HG03565 (cell line): ENCODE results near the gene AKAP13.

Experiments used
- ATAC-seq: cut with Tn5 transposase; IDR thresholded peaks from one replicate; pipeline ENCODE4 v1.9.1; 2021; ENCODE audit warnings: mild to moderate bottlenecking, moderate library complexity; ENCODE audit not compliant: unreplicated experiment

The AKAP13 gene

DNA sequence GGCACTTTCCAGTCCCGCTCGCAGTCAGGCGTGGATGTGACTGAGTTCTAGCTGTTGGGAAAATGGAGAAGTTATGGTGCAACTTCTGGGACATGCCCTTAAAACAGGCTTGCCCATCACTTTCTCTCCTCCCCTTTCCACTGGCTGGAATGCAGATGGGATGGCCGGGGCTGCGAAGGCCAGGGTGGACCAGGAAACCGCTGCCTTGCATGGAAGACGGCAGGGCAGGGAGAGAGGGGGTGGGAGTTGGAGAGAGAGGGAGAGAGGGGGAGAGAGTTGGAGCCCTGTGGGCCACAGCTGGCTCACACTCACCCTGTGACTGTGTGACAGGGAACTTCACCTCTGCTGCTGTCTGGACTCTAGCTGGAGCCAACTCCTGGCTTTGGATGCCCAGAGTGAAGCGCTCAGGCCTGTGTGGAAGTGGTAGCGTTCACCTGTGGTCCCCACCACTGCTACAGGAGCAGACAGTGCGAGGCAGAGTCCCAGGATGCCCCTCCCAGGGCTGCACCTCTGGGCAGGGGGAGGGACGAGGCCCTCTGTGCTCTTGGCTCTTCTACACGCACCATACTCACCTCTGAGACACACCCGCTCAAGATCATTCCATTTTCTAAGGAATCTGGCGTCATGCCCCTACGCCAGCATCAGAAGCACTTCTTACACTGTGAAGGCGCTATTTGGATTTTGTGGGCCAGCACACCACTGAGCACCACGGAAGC, 377.7 kb downstream of the AKAP13 start:
- no peak for ATAC-seq

DNA sequence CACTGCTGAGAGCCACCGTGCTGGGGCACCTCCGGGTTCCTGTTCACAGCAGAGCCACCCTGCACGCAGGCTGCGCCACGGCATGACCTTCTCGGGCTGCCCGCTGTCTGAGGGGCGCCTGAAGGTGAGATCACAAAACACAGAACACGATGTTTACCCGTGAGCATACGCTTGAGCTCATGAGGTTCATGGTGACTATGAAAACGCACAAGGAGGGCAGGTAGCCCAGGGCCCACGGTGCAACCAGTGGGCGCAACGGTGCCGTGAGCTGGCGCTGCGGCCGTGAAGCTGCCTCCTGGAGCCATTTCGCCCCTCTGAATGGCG, 378.2 kb downstream of the AKAP13 start:
- ATAC-seq: no peak

DNA sequence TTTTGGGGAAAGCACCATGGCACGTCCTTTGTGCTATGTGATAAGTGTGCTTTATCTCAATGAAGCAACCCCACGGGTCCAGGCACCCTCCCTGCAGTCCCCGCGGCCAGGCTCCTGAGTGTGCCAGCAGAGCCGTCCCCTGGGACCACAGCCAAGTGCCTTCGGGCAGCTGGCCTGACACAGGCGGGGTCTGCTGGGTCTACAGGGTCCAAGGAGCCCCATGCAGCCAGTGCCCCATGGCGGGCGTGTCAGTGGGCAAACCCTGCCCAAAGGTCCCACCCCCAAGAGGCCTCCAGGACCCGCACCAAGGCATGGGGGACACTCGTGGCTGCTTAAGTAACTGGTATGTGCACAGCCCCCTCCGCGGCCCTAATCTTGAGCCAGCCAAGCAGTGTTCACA, 379.0 kb downstream of the AKAP13 start:
- no peak for ATAC-seq

DNA sequence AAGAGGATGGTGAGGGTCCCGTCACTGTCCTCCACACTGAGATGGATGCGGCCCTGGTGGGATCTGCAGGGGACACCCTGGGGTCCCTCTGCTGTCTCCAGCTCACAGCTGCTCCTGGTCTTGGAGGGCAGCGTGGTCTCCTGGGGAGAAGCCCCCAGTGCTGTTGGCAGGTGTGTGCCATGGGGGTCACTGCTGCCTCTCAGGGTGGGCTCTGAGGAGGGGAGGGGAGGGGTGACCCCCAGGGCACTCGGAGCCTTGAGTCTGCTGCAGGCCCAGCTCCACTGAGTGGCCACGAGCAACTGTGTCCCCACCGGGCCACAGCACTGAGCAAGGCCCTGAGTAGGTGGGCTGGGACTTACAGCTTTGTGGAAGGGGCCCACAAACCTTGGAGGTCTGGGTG, 379.6 kb downstream of the AKAP13 start:
- no peak for ATAC-seq

DNA sequence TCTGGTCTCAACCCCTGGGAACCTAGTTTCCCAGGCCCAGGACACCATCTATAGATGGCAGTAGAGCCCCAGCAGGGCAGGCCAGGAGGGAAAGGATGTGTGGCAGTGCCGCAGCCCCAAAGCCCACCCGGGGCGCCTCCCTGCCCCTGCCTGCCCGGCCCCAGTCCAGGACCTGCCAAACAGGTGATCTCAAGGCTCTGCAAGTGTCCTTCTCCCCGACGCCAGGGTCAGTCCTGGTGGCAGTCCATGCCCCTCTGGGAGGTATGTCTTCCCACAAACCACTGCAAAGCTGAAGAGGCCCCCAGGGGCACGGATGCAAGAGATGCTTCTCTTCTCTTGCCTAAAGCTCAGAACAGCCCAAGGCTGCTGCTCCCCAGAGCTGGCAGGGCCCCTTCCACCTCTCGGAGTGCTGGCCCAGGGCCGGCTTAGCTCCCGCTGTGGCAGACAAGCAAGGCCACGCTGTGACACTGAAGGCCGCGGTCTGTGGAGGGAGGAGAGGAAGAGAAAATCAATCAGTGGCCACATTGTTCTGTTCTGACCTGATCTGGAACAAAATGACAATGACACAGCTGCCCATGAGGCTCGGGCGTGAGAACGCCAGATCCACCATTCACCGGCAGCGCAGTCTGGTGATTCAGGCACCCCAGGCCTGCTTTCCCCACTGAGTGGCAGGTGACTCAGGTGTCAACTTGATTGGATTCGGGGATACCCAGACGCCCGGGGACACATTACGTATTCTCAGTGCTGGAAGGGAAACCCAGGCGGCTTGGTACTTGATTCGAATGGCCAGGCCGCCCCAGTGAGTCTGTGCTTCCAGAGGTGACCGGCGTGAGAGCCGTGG, 380.3 kb downstream of the AKAP13 start:
- no peak for ATAC-seq

DNA sequence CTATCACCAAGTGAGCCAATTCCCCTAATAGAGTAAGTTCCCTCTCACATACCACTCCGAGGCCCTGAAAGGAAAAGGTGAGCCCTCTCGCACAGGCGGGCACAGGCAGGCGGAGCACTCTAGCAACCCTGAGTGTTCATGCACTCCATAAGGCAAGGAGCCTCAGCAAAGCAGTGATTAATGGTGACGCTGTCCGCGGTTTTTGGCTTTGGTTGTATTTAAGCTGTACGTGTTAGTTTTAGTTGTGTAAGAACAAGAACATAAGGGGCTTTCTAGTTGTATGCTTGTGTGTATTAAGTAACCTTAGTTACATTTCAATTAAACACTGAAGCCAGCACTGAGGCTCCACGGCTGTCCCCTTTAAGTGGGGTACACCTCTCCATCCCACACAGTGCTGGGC, 381.2 kb downstream of the AKAP13 start:
- ATAC-seq: no peak

- no peak for ATAC-seq
Measured at GRCh38 chr15:85762039-85762755, 381.8 kb downstream of the AKAP13 start.

GRCh38 chr15:85762756-85763127, 382.3 kb downstream of the AKAP13 start:
- ATAC-seq: no peak

GRCh38 chr15:85763157-85763556, 382.8 kb downstream of the AKAP13 start:
- no peak for ATAC-seq

DNA sequence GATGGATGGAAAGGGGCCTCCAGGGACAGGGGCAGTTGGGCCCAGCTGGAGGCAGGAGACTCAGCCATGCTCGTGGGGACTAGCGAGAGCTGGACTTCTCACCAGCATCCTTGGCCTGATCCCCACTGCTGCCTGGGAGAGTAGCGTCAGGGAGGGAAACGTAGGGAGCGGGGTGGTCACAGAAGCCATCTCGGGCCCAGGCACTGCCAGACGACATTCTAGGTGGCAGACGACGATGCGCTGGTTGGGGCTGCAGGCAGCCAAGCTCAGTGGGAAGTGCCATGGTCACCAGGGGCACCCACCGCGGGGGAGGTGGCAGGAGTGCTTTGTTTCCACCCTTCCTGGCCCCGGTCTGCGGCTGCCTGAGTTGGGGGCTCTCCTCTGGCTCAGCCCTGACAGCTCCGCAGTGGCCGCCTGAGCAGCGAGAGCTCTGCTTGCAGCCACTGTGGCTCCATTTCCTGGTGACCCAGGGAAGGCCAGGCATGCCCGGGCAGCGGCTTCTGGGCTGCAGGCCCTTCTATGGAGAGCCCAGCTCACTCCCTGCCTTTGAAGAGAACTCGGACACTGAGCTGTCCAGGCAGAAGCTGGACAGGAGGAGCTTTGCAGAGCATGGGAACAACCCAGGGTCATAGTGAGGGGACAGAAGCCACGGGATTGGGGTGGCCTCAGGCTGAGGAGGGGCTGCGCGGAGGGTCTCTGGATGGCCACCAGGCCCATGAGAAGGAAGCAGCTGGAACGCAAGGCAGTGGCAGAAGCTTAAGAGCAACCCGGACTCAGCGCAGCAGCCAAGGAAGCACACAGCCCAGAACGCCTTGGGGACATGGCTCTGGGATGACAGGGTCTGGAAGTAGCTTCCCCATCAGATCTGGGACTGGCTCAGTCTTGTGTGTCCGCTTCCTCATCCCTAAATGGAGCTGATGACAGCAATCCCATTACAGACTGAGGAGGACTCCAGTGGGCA, 383.6 kb downstream of the AKAP13 start:
- no peak for ATAC-seq

DNA sequence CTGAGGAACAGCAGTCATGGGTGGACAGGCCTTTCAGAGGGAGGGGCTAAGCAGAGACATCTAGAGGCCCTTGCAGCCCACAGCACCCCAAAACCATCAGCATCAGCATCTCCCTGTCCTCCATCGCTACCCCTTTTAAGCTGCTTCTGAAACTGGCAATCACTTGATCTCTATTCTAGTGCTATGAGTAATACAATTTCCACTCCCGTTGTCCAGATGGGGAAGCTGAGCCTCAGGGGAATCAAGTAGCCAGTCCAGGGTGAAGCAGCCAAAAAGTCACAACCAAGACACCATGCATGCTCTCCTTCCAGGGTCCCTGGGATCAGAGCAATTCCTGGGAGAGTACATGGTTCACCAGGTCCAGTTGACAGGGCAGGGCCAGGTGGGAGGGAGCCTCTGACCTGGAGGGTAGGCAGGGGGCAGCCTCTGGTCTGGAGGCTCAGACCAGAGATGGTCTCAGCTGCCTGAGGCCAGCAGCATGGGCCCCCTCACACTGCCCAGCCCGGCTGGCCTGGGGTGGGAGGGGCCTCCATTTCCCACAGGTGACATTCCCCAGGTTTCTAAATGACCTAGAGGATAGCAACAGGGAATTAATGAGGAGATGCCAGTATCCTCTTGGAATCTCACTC, 384.4 kb downstream of the AKAP13 start:
- ATAC-seq: no peak

DNA sequence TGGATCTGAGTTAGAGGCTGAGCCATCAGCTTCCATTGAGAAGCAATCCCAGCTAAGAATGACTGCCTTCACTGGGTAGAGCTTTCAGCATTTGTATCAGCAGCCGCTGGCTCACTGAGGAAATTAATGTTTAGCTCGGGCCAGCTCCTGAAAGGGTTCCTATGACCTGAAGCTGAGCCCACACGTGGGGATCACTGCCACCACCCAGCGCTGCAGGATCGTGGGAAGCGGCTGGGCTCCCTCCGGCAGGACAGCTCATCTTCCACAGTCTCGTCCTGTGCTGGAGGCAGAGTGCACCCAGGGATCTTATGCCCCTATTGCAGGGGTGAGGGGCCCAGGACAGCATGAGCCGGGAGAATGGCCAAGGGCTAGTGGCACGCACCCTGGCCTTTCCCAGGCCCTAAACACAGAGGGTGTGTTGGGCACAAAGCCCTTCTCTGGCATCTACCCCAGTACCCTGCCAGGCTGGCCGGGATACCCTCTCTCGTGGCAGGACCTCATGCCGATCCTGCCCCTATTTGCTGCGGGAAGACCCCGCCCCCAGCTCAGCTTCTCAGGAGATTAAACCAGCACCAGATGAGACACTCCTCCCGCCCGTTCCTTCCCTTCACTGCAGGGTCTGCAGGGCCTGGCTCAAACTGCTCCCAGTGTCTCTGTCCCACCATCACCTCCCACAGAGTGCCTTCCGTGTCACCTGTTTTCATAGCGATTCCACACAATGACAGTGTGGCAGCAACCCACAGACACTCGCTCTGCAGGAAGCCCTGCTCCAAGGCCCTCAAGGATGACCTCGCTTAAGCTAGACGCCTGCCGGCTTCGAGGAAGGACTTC, 385.8 kb downstream of the AKAP13 start:
- no peak for ATAC-seq

DNA sequence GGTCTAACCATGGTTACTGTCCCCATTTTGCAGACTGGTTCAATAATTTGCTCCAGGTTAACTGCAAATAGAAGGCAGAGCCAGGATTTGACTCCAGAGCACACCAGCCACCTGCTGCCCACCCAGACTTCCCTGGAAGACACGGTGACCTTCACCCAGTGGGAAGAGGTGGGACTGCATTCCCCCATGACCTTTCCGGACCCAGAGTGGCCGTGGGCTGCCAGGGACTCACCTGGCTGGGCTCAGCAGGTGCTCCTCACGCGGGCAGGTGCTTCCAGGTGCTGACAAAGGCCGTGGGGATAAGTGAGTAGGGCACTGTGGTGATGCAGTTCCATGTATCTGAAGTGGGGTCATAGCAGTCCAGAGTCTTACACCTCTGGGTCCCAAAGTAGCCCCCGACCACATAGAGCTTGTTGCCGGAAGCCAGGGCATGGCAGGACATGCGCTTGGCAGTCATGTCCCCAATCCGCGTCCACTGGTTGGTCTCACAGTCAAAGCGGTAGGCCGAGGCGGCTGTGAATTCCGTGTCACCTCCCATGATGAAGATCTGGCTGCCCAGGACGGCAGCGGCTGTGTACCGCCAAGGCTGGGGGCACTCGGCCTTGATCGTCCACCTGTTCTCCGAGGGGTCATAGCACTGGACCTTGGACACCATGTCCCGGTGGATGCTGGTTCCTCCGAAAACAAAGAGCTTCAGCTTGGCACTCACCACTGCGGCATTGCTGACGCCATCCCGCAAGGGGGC, 387.6 kb downstream of the AKAP13 start:
- ATAC-seq: no peak

DNA sequence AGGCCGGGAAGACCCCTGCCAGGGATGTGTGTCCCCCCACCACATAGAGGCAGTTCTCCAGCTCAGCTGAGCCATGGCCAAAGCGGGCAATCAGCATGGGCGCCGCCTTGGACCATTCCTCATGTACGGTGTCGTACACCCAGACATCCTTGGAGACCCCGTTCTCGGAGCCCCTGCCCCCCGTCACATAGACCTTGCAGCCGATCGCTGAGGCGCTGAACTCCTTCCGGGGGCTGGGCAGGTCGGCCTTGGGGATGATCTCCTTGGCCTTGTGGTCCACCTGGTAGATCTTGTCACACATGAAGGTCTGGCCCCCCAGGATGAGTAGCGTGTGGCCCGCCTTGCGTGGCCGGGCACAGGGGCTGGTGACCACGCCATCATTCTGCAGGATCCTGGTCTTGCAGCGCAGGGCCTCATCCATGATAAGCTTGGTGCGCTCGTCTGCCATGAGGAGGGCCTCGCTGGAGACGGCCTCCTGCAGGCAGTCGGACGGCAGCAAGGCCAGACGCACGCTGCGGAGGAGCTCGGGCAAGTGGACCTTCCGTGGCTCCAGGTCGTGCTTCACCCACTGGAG, 388.3 kb downstream of the AKAP13 start:
- no peak for ATAC-seq

- ATAC-seq: no peak
Measured at GRCh38 chr15:85769182-85769900, 388.9 kb downstream of the AKAP13 start.

GRCh38 chr15:85770096-85771041, 390.0 kb downstream of the AKAP13 start:
- ATAC-seq: no peak

DNA sequence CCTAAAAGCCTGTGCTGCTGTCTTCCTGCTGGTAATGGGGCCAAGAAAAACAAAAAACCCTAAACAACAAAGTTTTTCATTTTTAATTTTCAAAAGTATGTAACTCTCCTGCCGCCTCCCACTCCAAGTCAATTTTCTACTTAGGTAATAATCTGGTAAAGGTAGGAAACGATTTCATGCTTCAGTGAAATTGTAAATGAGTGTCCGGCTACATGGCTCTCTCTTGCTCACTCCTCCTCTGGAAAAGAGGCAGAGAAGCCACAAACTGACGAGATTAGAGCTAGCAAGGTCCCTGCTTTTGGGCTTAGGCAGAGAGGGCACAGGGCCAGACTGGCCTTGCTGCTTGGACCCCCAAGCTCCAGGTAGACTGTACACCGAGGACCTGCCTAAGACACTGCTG, 390.9 kb downstream of the AKAP13 start:
- ATAC-seq: no peak
